ENCODE results near the gene FILIP1L. TPM values are rescaled to one million over a fixed set of nuclear protein-coding genes. Genes with fewer than 3 reads are reported as not detected.
A peak's percentile ranks its signal among the peaks of the same experiment; 100 is the strongest.

FILIP1L gene
- total RNA-seq, 1 donor from 2014 or later: 0.15 TPM

- Histone ChIP-seq H3K79me2 (ENCODE audit: low read depth) (no peaks in the 10 kb centered on the region), H4K20me1 (ENCODE audit: low read depth) (no peaks in the 10 kb centered on the region), H3K4me2 (no peak overlapping the region), H3K4me1 (no peaks in the 10 kb centered on the region), H3K36me3 (no peaks in the 10 kb centered on the region), H3K4me3 (no peak overlapping the region), H3K27me3 (no peaks in the 10 kb centered on the region), H3K9me3 (ENCODE audit: low read depth) (no peaks in the 10 kb centered on the region), H3F3A (ENCODE audit: low read depth) (no peaks in the 10 kb centered on the region), H2AFZ (replicated peaks) (no peak overlapping the region), H3K27ac (no peak overlapping the region), H3K9ac (no peak overlapping the region)
- Mint-ChIP-seq H3K4me1 (peaks cover 7% of the 10 kb centered on the region), H3K4me3 (no peak overlapping the region), H3K36me3 (no peaks in the 10 kb centered on the region), H3K9me3 (no peaks in the 10 kb centered on the region), H3K27ac (no peak overlapping the region), H3K27me3 (ENCODE audit: insufficient read depth, low read depth) (no peaks in the 10 kb centered on the region)
- DNase-seq (ENCODE audit: low spot score): peak; percentile 6
- TF ChIP-seq EZH2 (IDR thresholded peaks at IDR 0.05) (no peak), CTCF (IDR thresholded peaks at IDR 0.05) (no peak)
Observed at GRCh38 chr3:99896482-99896881, 217.8 kb downstream of the FILIP1L start.

GRCh38 chr3:99895703-99896441 lies 218.4 kb downstream of the FILIP1L start:
- H3K4me3 Mint-ChIP-seq: no peak overlapping the region
- H3K36me3 Mint-ChIP-seq: no peaks in the 10 kb centered on the region

GRCh38 chr3:99895131-99895696 lies 219.1 kb downstream of the FILIP1L start:
- H3K4me3 ChIP-seq: no peak overlapping the region
- Mint-ChIP-seq H3K36me3 (no peaks in the 10 kb centered on the region), H3K27me3 (ENCODE audit: insufficient read depth, low read depth) (peaks cover 2% of the 10 kb centered on the region), H3K9me3 (no peaks in the 10 kb centered on the region), H3K27ac (no peak overlapping the region), H3K4me3 (no peak overlapping the region), H3K4me1 (peaks cover 7% of the 10 kb centered on the region)
- DNase-seq (ENCODE audit: low spot score): no peak
- H3K9ac ChIP-seq: no peak overlapping the region
- H3K27ac ChIP-seq: no peak overlapping the region
- no peaks in the 10 kb centered on the region for H3K9me3 ChIP-seq (ENCODE audit: low read depth)
- H4K20me1 ChIP-seq (ENCODE audit: low read depth): no peaks in the 10 kb centered on the region
- no peak overlapping the region for H2AFZ ChIP-seq (replicated peaks)
- no peak overlapping the region for H3K4me2 ChIP-seq
- H3F3A ChIP-seq (ENCODE audit: low read depth): no peaks in the 10 kb centered on the region
- no peaks in the 10 kb centered on the region for H3K27me3 ChIP-seq
- no peaks in the 10 kb centered on the region for H3K4me1 ChIP-seq
- TF ChIP-seq EZH2 (IDR thresholded peaks at IDR 0.05): no peak
- TF ChIP-seq CTCF (IDR thresholded peaks at IDR 0.05): no peak
- no peak for TF ChIP-seq EZH2phosphoT487 (IDR thresholded peaks at IDR 0.05)
- no peaks in the 10 kb centered on the region for H3K36me3 ChIP-seq
- H3K79me2 ChIP-seq (ENCODE audit: low read depth): no peaks in the 10 kb centered on the region

More at GRCh38 chr3:99895703-99896441, 218.4 kb downstream of the FILIP1L start:
- no peaks in the 10 kb centered on the region for H3K79me2 ChIP-seq (ENCODE audit: low read depth)
- Mint-ChIP-seq H3K27ac (no peak overlapping the region), H3K9me3 (no peaks in the 10 kb centered on the region), H3K4me1 (peaks cover 7% of the 10 kb centered on the region), H3K27me3 (ENCODE audit: insufficient read depth, low read depth) (no peaks in the 10 kb centered on the region)
- H3F3A ChIP-seq (ENCODE audit: low read depth): no peaks in the 10 kb centered on the region
- H3K27me3 ChIP-seq: no peaks in the 10 kb centered on the region
- no peak overlapping the region for H2AFZ ChIP-seq (replicated peaks)
- TF ChIP-seq CTCF (IDR thresholded peaks at IDR 0.05) (no peak), EZH2phosphoT487 (IDR thresholded peaks at IDR 0.05) (no peak), EZH2 (IDR thresholded peaks at IDR 0.05) (no peak)
- no peaks in the 10 kb centered on the region for H3K9me3 ChIP-seq (ENCODE audit: low read depth)
- no peaks in the 10 kb centered on the region for H3K4me1 ChIP-seq
- H4K20me1 ChIP-seq (ENCODE audit: low read depth): no peaks in the 10 kb centered on the region
- H3K4me2 ChIP-seq: no peak overlapping the region
- no peak overlapping the region for H3K4me3 ChIP-seq
- DNase-seq (ENCODE audit: low spot score): no peak
- no peak overlapping the region for H3K9ac ChIP-seq
- H3K36me3 ChIP-seq: no peaks in the 10 kb centered on the region
- no peak overlapping the region for H3K27ac ChIP-seq
